DMS114 treated with DMSO at 0.1 percent for 48 hours (cell line): ENCODE measurements around the gene SPC24.
"Not testable (repeated sequence)": the region's sequence is repeated elsewhere in the genome, so short reads cannot be mapped to it uniquely, and the experiment has no call there.

Experiments
- DNase-seq: peaks from one replicate; lab custom pipeline; 2025; ENCODE audit not compliant: unreplicated experiment; lab: John Stamatoyannopoulos, UW

SPC24 gene

DNA sequence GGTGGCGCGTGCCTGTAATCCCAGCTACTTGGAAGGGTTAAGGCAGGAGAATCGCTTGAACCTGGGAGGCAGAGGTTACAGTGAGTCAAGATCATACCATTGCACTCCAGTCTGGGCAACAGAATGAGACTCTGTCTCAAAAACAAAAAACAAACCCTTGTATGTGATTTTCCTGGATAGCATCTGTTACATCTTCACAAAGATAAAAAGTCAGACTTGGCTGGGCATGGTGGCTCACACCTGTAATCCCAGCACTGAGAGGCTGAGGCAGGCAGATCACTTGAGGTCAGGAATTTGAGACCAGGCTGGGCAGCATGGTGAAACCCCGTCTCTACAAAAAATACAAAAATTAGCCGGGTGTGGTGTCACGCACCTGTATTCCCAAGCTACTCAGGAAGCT, 58.2 kb downstream of the SPC24 start:
- not testable (repeated sequence) for DNase-seq

DNA sequence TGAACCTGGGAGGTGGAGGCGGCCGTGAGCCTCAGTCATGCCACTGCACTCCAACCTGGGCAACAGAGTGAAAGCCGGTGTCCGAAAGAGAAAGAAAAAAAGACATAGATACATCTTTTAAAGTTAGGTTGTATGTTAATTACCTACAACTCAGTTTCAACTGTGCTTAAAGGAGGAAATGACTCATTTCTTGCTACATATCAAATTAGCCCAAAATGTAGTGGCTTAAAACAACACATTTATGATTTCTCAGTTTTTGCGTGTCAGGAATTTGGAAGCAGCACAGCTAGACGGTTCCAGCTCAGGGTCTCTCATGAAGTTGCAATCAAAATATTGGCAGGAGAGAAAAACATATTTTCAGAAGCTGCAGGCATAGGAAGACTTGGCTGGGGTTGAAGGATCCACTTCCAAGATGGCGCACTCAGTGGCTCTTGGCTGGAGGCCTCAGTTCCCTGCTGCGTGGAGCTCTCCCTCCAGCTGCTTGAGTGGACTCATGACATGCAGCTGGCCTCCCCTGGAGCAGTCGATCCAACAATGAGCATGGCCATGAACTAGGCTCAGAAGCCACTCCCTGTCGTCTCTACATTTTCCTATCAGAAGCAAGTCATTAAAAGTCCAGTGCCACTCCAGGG, 59.3 kb downstream of the SPC24 start:
- no peak for DNase-seq
